GM23338 (cell line): ENCODE measurements around the gene AGAP4.
"Not testable (repeated sequence)": the region's sequence is repeated elsewhere in the genome, so short reads cannot be mapped to it uniquely, and the experiment has no call there.

Experiments
- CREB1 ChIP-seq: fragments of 250-450 bp; sonication (Bioruptor Pico); IDR thresholded peaks from 2 replicates; pipeline ENCODE4 v1.5.0; 2020; ENCODE audit warnings: low read depth, mild to moderate bottlenecking, moderate library complexity
- TF ChIP-seq, protein P1 (sequence below), 2 experiments: fragments of 200-600 bp in 1 of 2; sonication (generic) in 1 of 2; conservative IDR thresholded peaks; 2 replicates each; pipeline versions ENCODE4 v1.5.1 to v1.6.1; 2016 to 2017; ENCODE audit warnings: antibody characterized with exemption in 2 of 2, low read depth in 2 of 2, mild to moderate bottlenecking in 2 of 2, moderate library complexity in 1 of 2
- TF ChIP-seq, protein P2 (sequence below): IDR thresholded peaks from one replicate; pipeline ENCODE4 v1.6.1; 2018; ENCODE audit warnings: antibody characterized with exemption; ENCODE audit not compliant: unreplicated experiment

DNA sequence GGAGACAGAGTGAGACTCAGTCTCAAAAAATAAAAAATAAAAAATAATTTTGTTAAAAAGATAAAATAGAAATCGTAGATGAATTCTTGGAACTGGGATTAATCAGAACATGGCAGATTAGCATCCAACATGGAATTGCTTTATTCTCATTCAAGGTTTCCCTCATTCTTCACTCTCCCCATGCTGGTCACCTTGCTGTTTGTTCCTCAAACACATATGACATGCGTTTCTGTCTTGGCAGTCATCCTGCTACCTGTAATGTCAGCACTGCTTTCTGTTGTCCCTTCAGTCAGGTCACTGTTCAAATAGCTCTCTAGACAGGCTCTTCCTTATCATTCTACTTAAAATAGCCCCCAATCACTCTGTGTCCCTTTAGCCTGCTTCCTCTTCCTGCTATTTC lies 24.4 kb downstream of the AGAP4 start:
- TF ChIP-seq, protein P1, sequence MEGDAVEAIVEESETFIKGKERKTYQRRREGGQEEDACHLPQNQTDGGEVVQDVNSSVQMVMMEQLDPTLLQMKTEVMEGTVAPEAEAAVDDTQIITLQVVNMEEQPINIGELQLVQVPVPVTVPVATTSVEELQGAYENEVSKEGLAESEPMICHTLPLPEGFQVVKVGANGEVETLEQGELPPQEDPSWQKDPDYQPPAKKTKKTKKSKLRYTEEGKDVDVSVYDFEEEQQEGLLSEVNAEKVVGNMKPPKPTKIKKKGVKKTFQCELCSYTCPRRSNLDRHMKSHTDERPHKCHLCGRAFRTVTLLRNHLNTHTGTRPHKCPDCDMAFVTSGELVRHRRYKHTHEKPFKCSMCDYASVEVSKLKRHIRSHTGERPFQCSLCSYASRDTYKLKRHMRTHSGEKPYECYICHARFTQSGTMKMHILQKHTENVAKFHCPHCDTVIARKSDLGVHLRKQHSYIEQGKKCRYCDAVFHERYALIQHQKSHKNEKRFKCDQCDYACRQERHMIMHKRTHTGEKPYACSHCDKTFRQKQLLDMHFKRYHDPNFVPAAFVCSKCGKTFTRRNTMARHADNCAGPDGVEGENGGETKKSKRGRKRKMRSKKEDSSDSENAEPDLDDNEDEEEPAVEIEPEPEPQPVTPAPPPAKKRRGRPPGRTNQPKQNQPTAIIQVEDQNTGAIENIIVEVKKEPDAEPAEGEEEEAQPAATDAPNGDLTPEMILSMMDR (conservative IDR thresholded peaks at IDR 0.05; ENCODE audit: low read depth in 2 of 2): not testable (repeated sequence)
- TF ChIP-seq, protein P2, sequence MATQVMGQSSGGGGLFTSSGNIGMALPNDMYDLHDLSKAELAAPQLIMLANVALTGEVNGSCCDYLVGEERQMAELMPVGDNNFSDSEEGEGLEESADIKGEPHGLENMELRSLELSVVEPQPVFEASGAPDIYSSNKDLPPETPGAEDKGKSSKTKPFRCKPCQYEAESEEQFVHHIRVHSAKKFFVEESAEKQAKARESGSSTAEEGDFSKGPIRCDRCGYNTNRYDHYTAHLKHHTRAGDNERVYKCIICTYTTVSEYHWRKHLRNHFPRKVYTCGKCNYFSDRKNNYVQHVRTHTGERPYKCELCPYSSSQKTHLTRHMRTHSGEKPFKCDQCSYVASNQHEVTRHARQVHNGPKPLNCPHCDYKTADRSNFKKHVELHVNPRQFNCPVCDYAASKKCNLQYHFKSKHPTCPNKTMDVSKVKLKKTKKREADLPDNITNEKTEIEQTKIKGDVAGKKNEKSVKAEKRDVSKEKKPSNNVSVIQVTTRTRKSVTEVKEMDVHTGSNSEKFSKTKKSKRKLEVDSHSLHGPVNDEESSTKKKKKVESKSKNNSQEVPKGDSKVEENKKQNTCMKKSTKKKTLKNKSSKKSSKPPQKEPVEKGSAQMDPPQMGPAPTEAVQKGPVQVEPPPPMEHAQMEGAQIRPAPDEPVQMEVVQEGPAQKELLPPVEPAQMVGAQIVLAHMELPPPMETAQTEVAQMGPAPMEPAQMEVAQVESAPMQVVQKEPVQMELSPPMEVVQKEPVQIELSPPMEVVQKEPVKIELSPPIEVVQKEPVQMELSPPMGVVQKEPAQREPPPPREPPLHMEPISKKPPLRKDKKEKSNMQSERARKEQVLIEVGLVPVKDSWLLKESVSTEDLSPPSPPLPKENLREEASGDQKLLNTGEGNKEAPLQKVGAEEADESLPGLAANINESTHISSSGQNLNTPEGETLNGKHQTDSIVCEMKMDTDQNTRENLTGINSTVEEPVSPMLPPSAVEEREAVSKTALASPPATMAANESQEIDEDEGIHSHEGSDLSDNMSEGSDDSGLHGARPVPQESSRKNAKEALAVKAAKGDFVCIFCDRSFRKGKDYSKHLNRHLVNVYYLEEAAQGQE: not testable (repeated sequence)
- not testable (repeated sequence) for TF ChIP-seq CREB1
